HCT116 (cell line): ENCODE data around the gene MAGEA11. TPM values are rescaled to one million over a fixed set of nuclear protein-coding genes. Genes with fewer than 3 reads are reported as not detected.

ENCODE experiments used
- ATAC-seq: fragments of 200-7000 bp; cut with Tn5 transposase; 2 replicates; pipeline ENCODE4 v1.9.1; 2020; ENCODE audit warnings: mild to moderate bottlenecking, moderate library complexity
- BruUV-seq: library from RNA; stranded (reverse); fragments of 400-500 nt; replicated peaks from 2 replicates; lab custom pipeline; 2021; lab: Mats Ljungman, UMichigan
- CTCF ChIA-PET: fragments of 300-600 bp; sonication (Branson Sonifier 250); formaldehyde crosslinking; loops from one replicate; lab custom pipeline; 2021; ENCODE audit warnings: antibody characterized with exemption; lab: Charles Lee
- POLR2A ChIA-PET: fragments of 300-600, 350-600 bp; sonication (Branson Sonifier 250); formaldehyde crosslinking; loops from one replicate; lab custom pipeline; 2021; ENCODE audit warnings: antibody characterized with exemption; lab: Charles Lee
- RAD21 ChIA-PET, 2 experiments: fragments of 300-600 bp; sonication (Branson Sonifier 250); formaldehyde crosslinking; loops; one replicate each; lab custom pipeline; 2023; ENCODE audit warnings: low total read pairs in 2 of 2; ENCODE audit not compliant: uncharacterized antibody in 2 of 2, unreplicated experiment in 2 of 2, low non-redundant PET in 1 of 2; lab: Charles Lee
- DNase-seq: peaks from one replicate; pipeline ENCODE4 v3.0.0-alpha.2; 2010; ENCODE audit warnings: low read depth, low spot score
- H2AFZ ChIP-seq: fragments of 200-600 bp; shearing (Covaris generic), sonication (generic); 2 replicates; pipeline ENCODE4 v1.6.1; 2017; ENCODE audit warnings: low read depth, mixed run types, mixed read lengths, antibody characterized with exemption, low read length; ENCODE audit not compliant: poor library complexity, severe bottlenecking
- H3K27ac ChIP-seq: 2 replicates; pipeline ENCODE4 v1.5.1; 2012; ENCODE audit warnings: low read depth, low read length
- H3K27me3 ChIP-seq: fragments of 200-600 bp; sonication (generic); 2 replicates; pipeline ENCODE4 v1.6.1; 2016; ENCODE audit warnings: mixed run types, low read length, mixed read lengths; ENCODE audit not compliant: insufficient read depth
- H3K36me3 ChIP-seq, 2 experiments: fragments of 200-500 bp in 1 of 2; fragments of 200-600 bp in 1 of 2; sonication (Bioruptor generic) in 1 of 2; sonication (generic) in 1 of 2; 2 replicates each; pipeline versions ENCODE4 v1.5.1 to v1.6.1; 2014 to 2016; ENCODE audit warnings: low read length in 2 of 2, inconsistent platforms in 1 of 2, mixed read lengths in 1 of 2, mixed run types in 1 of 2; ENCODE audit not compliant: insufficient read depth in 2 of 2, control insufficient read depth in 1 of 2
- H3K4me1 ChIP-seq, 2 experiments: fragments of 200-600 bp in 1 of 2; sonication (generic) in 1 of 2; 2 replicates each; pipeline versions ENCODE4 v1.5.1 to v1.6.1; 2012 to 2017; ENCODE audit warnings: low read length in 2 of 2, inconsistent platforms in 1 of 2, mild to moderate bottlenecking in 1 of 2, mixed read lengths in 1 of 2, mixed run types in 1 of 2, moderate library complexity in 1 of 2; ENCODE audit not compliant: insufficient read depth in 2 of 2, control insufficient read depth in 1 of 2
- H3K4me2 ChIP-seq: fragments of 200-600 bp; sonication (generic); 2 replicates; pipeline ENCODE4 v1.6.1; 2017; ENCODE audit warnings: mixed run types, low read length, mixed read lengths
- H3K4me3 ChIP-seq, 2 experiments: fragments of 200-600 bp in 1 of 2; sonication (generic) in 1 of 2; replicated peaks in 1 of 2; 2 replicates each; pipeline ENCODE4 v1.5.1; 2011 to 2016; ENCODE audit warnings: low read length in 2 of 2, control low read depth in 1 of 2, low read depth in 1 of 2, mild to moderate bottlenecking in 1 of 2, mixed read lengths in 1 of 2, mixed run types in 1 of 2
- H3K79me2 ChIP-seq: fragments of 200-600 bp; sonication (generic); 2 replicates; pipeline ENCODE4 v1.6.1; 2017; ENCODE audit warnings: mild to moderate bottlenecking, mixed run types, low read length, moderate library complexity, mixed read lengths; ENCODE audit not compliant: insufficient read depth
- H3K9ac ChIP-seq: fragments of 200-600 bp; sonication (generic); 2 replicates; pipeline ENCODE4 v1.6.1; 2016; ENCODE audit warnings: low read length, mixed read lengths
- H3K9me2 ChIP-seq: fragments of 200-600 bp; sonication (generic), shearing (Covaris generic); 2 replicates; pipeline ENCODE4 v1.6.1; 2017; ENCODE audit warnings: mixed run types, mild to moderate bottlenecking, moderate library complexity; ENCODE audit not compliant: insufficient read depth
- H3K9me3 ChIP-seq, 2 experiments: fragments of 200-500 bp in 1 of 2; fragments of 200-600 bp in 1 of 2; sonication (Bioruptor generic) in 1 of 2; sonication (generic) in 1 of 2; 2 replicates each; pipeline ENCODE4 v1.6.1; 2014 to 2017; ENCODE audit warnings: low read length in 2 of 2, mixed read lengths in 2 of 2, inconsistent platforms in 1 of 2, low read depth in 1 of 2, mild to moderate bottlenecking in 1 of 2, mixed run types in 1 of 2, moderate library complexity in 1 of 2; ENCODE audit not compliant: control insufficient read depth in 1 of 2, insufficient read depth in 1 of 2
- H4K20me1 ChIP-seq: fragments of 200-600 bp; sonication (generic), shearing (Covaris generic); 2 replicates; pipeline ENCODE4 v1.6.1; 2017; ENCODE audit warnings: mixed run types, mild to moderate bottlenecking, moderate library complexity; ENCODE audit not compliant: insufficient read depth
- CBX3 ChIP-seq: IDR thresholded peaks from 2 replicates; pipeline ENCODE4 v1.6.1; 2012; ENCODE audit warnings: low read depth
- EGR1 ChIP-seq: IDR thresholded peaks from 2 replicates; pipeline ENCODE4 v1.6.1; 2012; ENCODE audit warnings: low read depth
- ELF1 ChIP-seq: IDR thresholded peaks from 2 replicates; pipeline ENCODE4 v1.6.1; 2012; ENCODE audit warnings: low read depth, borderline replicate concordance
- EZH2phosphoT487 ChIP-seq: fragments of 200-600 bp; IDR thresholded peaks from 2 replicates; pipeline ENCODE4 v1.6.1; 2018; ENCODE audit warnings: antibody characterized with exemption, borderline replicate concordance
- JUND ChIP-seq: IDR thresholded peaks from 2 replicates; pipeline ENCODE4 v1.6.1; 2012
- POLR2A ChIP-seq: IDR thresholded peaks from 2 replicates; pipeline ENCODE4 v1.7.0; 2011; ENCODE audit warnings: borderline replicate concordance; ENCODE audit not compliant: insufficient read depth, insufficient read length; ENCODE audit errors: extremely low read depth
- RAD21 ChIP-seq: IDR thresholded peaks from 2 replicates; pipeline ENCODE4 v1.6.1; 2012; ENCODE audit warnings: low read depth, mild to moderate bottlenecking
- SIN3A ChIP-seq: IDR thresholded peaks from 2 replicates; pipeline ENCODE4 v1.6.1; 2012; ENCODE audit warnings: low read depth
- SP1 ChIP-seq: IDR thresholded peaks from 2 replicates; pipeline ENCODE4 v1.6.1; 2012; ENCODE audit warnings: low read depth
- TCF7L2 ChIP-seq: IDR thresholded peaks from 2 replicates; pipeline ENCODE4 v1.7.0; 2011; ENCODE audit warnings: borderline replicate concordance, inconsistent platforms; ENCODE audit not compliant: insufficient read depth, insufficient read length; ENCODE audit errors: extremely low read depth
- YY1 ChIP-seq: IDR thresholded peaks from 2 replicates; pipeline ENCODE4 v1.6.1; 2011; ENCODE audit warnings: low read length, low read depth, moderate library complexity, mild to moderate bottlenecking; ENCODE audit not compliant: insufficient replicate concordance; ENCODE audit errors: extremely low read depth
- ZNF274 ChIP-seq: fragments of 200-500 bp; sonication (Bioruptor generic); IDR thresholded peaks from 2 replicates; pipeline ENCODE4 v1.6.1; 2014; ENCODE audit warnings: mild to moderate bottlenecking, low read depth, low read length, inconsistent platforms
- intact Hi-C: fragments of 100-400 bp; cut with micrococcal nuclease; formaldehyde crosslinking; loops from 2 replicates; pipeline ENCODE4 v1.10.0; 2022
- total RNA-seq: library from RNA; stranded (reverse); gene quantifications from one replicate; pipeline ENCODE4 v1.2.1, GENCODE V29; 2021; ENCODE audit not compliant: unreplicated experiment
- TF ChIP-seq, protein P1 (sequence below): IDR thresholded peaks from 2 replicates; pipeline ENCODE4 v1.6.1; 2012; ENCODE audit warnings: low read depth

Gene MAGEA11
- total RNA-seq, 1 experiment from 2014 or later = not detected

DNA sequence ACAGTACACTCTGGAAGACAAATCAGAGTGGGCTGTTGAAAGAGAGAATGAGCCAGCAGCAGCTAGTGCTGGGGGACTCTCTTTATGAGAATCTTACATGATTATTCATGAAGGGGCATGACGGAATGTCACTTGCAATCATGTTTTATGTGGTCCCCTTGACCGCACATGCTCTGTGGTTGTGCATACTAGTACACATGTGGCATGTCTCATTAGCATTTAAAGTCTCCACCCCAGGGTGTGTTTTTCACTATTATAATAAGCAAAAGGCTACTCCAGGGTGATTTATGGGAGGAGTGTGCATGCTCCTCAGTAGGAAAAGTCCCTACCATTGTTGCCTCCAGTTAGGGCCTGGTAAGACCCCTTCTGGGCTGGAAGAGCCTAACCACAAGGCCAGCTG lies 30.7 kb upstream of the MAGEA11 start (continued):
- no peak for TF ChIP-seq ZNF274
- no peak for TF ChIP-seq POLR2A
- no peak for TF ChIP-seq RAD21
- TF ChIP-seq EGR1 = no peak
- TF ChIP-seq, all 23 proteins: peak for 0

DNA sequence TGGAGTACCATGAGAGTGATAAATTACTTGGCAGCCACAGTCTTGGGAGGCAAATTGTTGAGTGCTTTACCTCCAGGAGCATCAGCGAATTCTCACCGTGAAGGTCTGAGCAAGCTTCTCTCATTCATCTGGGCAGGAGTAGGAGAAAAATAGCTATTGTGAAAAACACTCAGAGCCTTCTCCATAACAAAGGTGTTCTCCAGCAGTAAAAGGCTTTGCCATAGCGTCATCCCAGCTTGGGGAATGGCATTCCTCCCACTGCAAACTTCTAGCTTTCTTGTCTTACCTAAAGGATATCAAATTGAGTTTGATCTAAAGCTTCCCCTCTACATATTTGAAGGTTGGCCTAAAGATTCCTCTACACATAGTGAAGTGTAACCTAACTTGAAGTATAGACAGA lies 29.8 kb upstream of the MAGEA11 start:
- intact Hi-C loops = no loop called here
- Histone ChIP-seq H3K9me2 (no peaks in the 10 kb centered on the region), H3K79me2 (no peaks in the 10 kb centered on the region), H3K4me3 (no peak overlapping the region), H3K4me2 (no peak overlapping the region), H4K20me1 (no peaks in the 10 kb centered on the region), H3K9me3 (no peaks in the 10 kb centered on the region), H3K36me3 (no peaks in the 10 kb centered on the region), H3K27ac (no peak overlapping the region), H3K27me3 (no peaks in the 10 kb centered on the region), H3K9ac (no peak overlapping the region), H3K4me1 (no peaks in the 10 kb centered on the region), H2AFZ (no peak overlapping the region)
- DNase-seq = no peak
- BruUV-seq = no TSS peak
- TF ChIP-seq SIN3A (no peak), YY1 (no peak), SP1 (no peak), TCF7L2 (no peak), JUND (no peak), EZH2phosphoT487 (no peak), ELF1 (no peak), CBX3 (no peak)
- TF ChIP-seq, protein P1, sequence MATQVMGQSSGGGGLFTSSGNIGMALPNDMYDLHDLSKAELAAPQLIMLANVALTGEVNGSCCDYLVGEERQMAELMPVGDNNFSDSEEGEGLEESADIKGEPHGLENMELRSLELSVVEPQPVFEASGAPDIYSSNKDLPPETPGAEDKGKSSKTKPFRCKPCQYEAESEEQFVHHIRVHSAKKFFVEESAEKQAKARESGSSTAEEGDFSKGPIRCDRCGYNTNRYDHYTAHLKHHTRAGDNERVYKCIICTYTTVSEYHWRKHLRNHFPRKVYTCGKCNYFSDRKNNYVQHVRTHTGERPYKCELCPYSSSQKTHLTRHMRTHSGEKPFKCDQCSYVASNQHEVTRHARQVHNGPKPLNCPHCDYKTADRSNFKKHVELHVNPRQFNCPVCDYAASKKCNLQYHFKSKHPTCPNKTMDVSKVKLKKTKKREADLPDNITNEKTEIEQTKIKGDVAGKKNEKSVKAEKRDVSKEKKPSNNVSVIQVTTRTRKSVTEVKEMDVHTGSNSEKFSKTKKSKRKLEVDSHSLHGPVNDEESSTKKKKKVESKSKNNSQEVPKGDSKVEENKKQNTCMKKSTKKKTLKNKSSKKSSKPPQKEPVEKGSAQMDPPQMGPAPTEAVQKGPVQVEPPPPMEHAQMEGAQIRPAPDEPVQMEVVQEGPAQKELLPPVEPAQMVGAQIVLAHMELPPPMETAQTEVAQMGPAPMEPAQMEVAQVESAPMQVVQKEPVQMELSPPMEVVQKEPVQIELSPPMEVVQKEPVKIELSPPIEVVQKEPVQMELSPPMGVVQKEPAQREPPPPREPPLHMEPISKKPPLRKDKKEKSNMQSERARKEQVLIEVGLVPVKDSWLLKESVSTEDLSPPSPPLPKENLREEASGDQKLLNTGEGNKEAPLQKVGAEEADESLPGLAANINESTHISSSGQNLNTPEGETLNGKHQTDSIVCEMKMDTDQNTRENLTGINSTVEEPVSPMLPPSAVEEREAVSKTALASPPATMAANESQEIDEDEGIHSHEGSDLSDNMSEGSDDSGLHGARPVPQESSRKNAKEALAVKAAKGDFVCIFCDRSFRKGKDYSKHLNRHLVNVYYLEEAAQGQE = no peak
- POLR2A ChIA-PET = no interaction called here
- RAD21 ChIA-PET = no interaction called here
- no peak for ATAC-seq
- CTCF ChIA-PET = no interaction called here
